LoVo (cell line): ENCODE data around the gene ARG1.
"Not testable (repeated sequence)": the region's sequence is repeated elsewhere in the genome, so short reads cannot be mapped to it uniquely, and the experiment has no call there.

Experiments used
- DNase-seq: peaks from one replicate; pipeline ENCODE4 v3.0.0-alpha.2; 2016; ENCODE audit warnings: low spot score

ARG1 gene

DNA sequence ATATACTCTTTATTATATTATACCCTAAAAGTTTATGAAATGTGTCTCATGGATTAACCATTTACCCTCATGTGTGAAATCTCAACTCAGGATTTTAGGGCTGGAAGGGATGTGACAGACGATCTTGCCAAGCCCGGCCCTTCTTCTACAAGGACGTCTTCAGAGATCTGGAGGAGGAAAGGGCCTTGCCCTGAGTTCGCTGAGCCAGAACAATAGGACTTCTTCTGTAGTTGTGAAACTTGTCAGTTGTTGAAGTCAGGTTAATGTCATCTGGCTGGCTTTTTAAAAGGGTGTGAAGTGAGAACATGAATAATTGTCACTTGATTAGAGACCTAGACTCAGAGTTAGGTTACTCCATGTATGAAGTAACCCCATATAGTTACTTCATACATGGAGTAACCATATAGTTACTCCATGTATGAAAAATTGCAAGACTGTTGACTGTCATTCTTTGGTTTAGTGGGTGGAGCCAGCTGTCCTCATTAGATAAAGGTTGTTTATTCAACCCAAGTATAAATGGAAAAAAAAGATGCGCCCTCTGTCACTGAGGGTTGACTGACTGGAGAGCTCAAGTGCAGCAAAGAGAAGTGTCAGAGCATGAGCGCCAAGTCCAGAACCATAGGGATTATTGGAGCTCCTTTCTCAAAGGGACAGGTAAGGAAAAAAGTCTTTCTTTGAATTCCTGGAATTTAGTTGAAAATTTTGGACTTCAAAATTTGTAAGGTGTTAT, at the start of gene ARG1:
Gene ARG1 (plus strand): TSS at position 541 of the 730 bp plus-strand sequence. CDS start 57 bp downstream, at position 598.
- DNase-seq, result no peak

DNA sequence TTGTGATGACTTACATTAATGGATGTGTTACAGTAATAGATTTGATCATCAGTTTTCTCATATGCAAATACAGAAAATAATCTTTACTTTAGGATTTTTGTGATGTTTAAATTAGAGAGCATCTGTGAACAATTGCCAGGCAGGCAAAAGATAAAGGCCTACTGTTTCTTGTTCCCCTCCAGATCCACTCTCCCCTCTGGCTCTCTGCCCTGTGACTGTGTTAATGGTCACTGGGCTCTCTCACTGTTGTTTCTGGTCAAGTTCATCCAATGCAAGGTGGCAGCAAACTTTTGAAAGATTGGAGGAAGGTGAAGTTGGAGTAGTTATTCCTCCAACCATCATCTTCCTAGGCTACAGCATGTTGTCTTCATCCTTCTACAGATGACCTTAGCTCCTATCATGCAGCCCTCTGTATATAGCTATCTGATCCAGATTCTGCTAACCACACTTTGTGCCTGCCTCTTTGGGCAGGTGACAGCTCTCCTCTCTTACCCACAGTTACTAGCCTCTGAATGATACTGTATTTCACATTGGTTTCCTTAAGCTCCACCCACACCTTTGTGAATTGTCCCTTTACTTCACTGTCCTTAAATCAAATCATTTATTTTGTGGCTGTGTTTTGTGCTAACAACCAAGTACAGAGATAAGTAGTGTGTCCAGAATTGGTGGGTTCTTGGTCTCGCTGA, 48.9 kb upstream of the ARG1 start:
- no peak for DNase-seq

DNA sequence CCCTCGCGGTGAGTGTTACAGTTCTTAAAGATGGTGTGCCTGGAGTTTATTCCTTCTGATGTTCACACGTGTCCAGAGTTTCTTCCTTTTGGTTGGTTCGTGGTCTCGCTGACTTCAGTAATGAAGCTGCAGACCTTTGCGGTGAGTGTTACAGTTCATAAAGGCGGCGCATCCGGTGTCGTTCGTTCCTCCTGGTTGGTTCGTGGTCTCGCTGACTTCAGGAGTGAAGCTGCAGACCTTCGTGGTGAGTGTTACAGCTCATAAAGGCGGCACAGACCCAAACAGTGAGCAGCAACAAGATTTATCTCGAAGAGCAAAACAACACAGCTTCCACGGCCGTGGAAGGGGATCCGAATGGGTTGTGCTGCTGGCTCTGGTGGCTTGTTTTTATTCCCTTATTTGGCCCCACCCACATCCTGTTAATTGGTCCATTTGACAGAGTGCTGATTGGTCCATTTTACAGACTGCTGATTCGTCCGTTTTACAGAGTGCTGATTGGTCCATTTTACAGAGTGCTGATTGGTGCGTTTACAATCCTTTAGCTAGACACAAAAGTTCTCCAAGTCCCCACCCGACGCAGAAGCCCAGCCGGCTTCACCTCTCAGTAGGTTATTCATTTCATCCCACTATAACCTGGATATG, 48.2 kb upstream of the ARG1 start:
- DNase-seq, result no peak

DNA sequence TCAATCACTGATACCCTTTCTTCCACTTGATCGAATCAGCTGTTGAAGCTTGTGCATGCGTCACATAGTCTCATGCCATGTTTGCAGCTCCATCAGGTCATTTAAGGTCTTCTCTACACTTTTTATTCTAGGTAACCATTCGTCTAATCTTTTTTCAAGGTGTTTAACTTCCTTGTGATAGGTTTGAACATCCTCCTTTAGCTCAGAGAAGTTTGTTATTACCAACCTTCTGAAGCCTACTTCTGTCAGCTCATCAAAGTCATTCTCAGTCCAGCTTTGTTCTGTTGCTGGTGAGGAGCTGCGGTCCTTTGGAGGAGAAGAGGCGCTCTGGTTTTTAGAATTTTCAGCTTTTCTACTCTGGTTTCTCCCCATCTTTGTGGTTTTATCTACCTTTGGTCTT, 42.1 kb upstream of the ARG1 start:
- not testable (repeated sequence) for DNase-seq

DNA sequence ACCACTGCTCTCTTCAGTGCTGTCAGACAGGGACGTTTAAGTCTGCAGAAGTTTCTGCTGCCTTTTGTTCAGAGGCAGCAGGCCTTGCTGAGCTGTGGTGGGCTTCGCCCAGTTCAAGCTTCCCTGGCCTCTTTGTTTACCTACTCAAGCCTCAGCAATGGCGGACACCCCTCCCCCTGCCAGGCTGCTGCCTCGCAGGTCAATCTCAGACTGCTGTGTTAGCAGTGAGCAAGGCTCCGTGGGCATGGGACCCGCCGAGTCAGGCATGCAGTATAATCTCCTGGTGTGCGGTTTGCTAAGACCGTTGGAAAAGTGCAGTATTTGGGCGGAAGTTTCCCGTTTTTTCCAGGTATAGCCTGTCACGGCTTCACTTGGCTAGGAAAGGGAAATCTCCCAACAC, 41.3 kb upstream of the ARG1 start:
- DNase-seq, result not testable (repeated sequence)

DNA sequence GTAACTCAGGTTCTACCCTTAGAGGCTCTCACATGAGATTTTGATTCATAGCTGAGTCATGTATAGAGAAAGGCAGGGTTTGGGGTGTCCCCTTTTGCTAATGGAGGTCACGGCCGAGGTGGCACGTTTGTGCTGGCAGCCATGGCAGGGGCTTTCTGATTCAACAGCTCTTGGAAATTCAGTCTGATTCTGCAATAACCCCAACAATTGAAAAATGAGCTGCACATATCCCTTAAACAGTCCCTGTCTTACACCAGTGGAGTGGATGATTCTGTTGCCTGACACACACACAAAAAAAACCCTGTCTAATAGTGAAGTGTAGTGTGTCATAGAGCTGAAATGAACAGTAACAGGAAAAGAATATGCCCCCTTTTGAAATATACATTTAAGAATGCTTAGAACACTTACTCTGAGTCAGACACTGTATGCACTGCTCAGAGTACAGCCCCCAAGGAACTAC, 40.4 kb upstream of the ARG1 start:
- no peak for DNase-seq

DNA sequence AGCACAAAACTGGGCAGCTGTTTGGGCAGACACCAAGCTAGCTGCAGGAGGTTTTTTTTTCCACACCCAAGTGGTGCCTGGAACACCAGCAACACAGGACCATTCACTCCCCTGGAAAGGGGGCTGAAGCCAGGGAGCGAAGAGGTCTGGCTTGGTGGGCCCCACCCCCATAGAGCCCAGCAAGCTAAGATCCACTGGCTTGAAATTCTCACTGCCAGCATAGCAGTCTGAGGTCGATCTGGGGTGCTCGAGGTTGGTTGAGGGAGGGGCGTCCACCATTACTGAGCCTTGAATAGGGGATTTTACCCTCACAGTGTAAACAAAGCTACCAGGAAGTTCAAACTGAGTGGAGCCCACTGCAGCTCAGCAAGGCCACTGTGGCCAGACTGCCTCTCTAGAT, 34.4 kb upstream of the ARG1 start:
- not testable (repeated sequence) for DNase-seq

DNA sequence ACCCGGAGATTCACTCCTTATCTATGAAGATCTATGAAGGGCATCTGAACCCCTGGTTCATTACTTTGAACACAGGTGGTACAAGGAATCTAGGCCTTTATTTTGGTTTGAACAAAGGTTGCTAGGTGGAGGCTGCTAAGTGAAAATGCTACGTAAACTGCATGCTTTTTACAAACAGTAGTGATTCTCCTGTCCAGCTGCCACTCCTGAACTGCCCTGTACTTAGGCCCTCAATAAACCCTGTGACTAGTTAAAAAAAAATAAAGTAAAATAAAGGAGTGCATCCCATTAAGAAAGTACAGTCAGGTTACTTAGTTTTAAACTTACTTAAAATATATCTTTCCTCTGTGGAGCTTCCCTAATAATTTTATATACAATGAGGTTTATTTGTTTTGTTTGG, 27.7 kb upstream of the ARG1 start:
- no peak for DNase-seq

DNA sequence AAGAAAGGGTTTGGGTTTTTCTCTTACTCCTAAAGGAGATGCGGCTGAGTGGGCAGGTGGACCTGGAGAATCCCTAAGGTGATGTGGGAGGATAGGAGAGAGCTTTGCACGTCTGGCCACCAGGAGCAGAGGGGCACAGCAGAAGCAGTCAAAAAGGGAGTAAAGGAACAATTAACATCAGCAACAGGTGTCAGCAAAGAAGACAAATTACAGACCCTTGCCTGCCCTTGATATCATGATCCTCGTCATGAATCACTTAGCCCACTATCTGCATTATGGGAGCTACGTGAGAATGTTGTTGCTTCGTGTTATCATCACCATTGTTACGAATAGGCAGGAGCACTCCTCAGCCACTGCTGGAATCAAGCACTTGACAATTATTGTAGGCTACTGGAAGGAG, 25.5 kb upstream of the ARG1 start:
- no peak for DNase-seq

DNA sequence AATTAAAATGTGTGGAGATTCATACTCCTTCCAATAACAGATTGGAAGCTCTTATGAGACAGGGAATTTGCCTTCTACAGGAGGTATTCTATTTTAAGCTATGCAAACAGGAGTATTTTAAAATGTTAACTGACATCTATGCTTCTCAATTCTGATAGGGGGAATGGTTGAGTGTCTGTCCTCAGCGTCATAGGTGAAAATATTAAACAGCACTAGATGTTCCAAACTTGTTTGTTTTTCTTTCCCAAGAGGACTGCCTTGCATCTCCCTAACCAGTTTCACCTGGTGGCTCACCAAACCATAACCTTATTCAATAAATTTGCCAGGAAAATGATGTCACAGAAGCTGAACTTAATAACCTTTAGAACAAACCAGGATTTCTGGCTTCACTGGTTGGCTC, 24.6 kb upstream of the ARG1 start:
- DNase-seq, result no peak

DNA sequence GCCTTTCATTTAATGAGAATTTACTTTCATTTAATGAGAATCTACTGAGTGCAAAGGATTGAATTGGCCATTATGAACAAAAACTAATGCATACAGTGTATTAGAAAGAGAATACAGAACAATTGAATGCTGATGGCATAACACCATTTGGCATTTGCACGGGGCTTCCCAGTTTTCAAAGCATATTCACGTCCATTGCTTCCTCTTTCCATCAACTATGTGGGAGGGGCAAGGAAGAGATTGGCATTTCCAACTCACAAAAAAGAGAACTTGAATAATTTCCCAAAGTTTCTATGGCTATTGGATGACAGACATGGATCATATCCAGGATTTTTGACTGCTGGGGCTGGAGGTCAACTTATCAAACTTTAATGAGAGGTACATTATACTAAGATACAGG, 23.2 kb upstream of the ARG1 start:
- no peak for DNase-seq

DNA sequence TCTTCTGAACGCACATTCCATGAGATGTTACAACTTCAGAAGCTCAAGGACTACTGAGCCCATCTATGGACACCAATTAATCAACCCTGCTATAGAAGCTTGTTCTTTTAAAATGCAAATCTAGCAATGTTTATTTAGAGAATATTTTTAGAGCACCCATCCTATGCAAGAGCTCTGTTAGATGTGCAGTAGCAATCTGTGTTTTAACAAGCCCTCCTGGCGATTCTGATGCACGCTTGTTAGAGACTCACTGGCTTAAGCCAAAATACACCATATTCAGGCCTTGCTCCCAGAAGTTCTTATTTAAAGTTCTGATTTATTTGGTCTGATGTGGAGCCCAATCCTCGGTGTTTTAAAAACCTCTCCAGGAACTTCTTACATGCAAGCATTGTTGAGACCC, 21.1 kb upstream of the ARG1 start:
- DNase-seq, result no peak

DNA sequence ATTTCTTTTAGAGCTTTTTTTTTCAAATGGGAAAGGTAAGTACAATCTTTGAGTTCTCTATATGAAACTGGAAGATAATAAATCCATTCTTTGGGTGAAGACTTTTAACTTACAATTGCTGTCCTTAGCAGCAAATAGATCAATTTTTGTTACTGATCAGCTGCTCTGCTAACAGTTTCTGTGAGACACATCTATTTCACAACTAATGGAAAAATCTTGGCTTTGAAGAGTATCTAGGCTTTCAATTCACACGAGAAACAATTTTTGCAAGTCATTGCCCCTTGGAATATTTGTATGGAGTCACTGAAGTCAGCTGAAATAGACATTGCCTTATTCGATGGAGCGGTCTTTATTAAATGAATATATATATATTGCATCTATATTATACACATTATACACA, 20.5 kb upstream of the ARG1 start:
- no peak for DNase-seq

DNA sequence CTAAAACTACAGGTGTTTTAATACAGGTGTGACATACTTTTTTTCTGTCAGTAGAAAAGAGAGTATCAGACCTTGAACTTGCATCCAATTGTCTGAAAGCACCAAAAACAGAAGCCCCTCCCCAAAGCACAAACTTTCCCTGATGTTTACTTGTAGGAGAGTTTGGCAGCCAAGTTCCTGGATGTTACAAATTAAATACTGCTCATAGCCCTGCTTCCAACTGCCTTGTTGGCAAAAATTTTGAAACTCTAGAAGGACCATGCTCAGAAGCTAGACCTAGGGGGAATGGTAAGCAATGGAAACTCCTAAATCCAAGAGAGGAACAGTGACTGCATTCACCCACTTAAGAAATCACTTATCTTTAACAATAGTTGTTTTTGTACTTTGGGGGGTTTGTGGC, 17.0 kb upstream of the ARG1 start:
- DNase-seq, result no peak

DNA sequence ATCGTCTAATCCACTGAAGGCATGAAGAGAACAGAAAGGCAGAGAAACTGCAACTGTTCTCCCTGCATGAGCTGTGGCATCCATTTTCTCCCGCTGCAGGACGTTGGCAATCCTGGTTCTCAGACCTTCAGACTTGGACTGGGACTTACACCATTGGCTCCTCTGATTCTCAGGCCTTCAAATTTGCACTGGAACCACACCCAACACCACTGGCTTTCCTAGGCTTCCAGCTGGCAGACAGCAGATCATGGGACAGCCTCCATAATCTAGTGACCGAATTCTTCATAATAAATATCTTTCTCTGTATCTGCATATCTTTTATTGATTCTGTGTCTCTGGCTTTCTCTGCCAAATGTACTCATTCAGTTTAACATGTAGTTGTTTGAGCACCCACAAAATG, 14.1 kb upstream of the ARG1 start:
- no peak for DNase-seq

DNA sequence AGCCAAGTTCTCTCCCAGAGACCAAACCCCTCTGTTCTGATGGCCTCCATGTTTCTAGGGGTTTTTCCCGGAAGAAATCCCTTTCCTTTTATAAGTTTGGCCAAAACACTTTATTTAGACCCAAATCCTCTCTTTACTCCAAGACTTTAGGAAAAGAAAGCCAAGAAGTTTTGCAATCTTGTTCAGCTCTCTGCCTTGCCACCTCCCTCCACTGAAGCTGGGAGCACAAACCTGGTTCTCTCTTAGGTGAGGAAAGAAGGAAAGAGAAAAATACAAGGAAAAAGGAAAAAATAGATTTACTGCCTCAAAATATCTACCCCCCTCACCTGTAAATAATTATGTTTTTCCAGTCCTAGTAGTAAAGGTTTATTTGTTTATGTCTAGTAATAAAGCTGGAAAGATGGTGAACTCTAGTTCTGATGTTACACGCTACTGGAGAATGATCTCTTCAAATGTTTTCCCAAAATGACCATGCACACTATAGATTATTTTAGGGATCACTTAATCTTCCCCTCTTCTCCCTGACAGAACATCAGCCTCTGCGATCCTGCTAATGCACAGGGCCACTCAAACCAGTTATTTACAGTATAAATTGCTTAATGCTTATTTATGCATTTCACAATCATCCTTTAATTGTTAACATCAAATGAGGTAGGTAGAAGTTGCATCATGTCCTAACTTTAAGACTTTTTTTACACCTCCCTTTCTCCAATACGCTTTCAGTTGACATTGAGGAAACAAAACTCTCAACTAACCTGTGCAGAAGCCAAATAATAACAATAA, 10.9 kb upstream of the ARG1 start:
- DNase-seq, result no peak

DNA sequence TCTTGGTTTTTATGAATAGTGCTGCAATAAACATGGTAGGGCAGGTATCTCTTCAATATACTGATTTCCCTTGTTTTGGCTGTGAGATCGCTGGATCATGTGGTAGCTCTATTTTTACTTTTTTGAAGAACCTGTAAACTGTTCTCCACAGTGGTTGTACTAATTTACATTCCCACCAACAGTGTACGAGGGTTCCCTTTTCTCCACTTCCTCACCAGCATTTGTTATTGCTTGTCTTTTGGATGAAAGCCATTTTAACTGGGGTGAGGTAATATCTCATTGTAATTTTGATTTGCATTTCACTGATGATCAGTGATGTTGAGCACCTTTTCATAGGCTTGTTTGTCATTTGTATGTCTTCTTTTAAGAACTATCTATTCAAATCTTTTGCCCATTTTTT, 8.0 kb upstream of the ARG1 start:
- no peak for DNase-seq

DNA sequence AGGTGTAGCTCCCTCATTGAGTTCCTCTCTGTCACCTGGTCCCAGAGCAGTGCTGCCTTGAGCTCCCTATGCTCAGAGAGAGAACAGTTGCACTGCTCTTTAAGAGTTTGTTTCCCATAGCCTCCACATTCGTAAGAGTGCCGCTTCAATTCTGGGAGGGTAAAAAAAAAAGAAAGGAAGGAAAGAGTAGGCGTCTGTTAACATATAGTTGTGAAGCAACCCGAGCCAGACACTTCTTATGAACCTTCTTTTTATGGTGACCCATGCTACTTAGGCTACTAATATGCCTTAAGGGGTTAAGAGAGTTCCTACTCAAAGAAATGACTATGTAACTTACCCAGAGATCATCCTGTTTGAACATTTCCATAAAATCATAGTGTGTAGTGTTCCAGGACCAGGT, 4.3 kb upstream of the ARG1 start:
- no peak for DNase-seq

DNA sequence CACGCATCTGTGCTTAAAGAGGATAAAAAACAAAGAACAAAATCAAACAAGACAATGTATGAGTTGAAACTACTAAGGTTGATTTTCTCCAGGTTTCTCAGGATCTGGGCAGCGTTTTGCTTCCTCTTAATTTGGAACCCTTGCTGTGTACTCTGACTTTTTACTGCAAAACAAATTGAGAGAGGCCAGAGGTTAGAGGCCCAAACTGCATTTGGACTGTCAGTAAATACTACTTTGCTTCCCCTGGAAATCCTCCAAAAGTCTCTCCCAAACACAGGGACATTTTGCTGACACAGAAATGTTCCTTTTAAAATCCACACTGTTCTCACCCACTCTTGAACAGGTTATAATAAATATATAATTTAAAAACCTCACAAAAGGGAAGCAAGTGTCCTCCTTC, 1.1 kb downstream of the ARG1 start:
- no peak for DNase-seq

DNA sequence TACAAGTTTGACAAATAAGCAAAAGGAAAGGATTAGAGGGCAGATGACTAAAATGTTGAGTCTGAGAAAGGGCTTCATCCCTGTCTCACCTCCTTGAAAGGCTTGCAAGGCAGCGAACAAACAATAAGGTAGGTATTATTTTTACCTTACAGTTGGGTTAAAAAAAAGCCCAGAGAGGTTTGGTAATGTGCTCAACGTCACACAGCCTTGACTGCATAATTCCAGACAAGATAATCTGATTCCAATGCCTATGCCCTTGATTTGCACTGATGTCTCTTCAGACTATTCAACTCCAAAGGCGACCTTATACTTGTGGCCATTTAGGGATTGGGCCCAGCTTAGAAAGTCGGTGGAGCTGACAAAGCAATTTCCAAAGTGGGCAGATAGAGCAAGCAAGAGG, 1.7 kb downstream of the ARG1 start:
- no peak for DNase-seq

DNA sequence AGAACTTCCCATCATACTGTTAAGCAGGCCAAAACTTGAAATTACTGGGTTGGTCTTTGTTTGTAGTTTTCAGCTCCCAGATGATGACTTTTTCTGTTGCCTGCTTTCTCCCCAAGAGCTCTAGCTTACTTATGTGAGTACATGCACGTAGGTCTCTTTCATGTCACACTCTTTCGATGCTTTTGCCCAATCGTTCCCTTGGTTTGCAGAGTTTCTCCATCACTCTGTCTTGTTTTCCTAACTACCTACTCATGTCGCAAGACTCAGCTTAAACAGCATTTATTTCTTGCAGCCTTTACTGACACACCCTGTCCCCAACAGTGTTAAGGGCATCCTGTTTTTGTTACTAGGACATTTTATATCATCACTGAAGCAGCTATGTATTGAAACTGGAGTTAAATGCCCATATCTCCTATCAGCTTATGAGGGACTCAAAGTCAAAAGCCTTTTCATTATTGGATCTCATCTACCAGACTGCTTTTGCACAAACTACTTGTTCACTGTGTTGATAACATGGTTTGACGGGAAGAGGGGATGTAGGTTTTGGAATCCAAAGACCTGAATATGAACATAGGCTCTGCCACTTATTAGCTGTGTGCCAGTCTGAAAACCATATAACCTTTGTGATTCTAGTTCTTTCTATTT, 2.9 kb downstream of the ARG1 start:
- DNase-seq, result no peak

DNA sequence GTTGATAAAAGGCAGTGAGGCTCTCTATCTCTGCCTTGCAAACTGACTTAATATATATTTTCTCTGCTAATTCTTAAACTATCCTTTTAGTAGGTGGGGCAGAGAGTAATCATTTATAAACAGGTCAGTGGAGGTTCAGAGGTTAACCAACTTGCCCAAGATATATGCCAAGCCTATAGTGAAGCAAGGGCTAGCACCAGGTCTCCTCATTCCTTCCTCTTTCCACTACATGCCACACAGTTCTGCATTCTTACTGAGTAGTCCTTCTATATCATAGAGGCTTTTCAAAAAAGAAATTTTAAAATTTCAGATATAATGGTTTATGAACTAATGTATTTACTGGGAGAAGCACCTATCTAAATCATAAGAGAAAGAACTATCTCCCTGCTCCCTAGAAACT, 8.5 kb downstream of the ARG1 start:
- DNase-seq, result no peak
